Astrocyte of the spinal cord (primary cell): ENCODE data around the gene RALA.

Experiments used
- DNase-seq: peaks from one replicate; pipeline ENCODE4 v3.0.0; 2011; ENCODE audit warnings: low read depth, low spot score
- H3K4me3 ChIP-seq: 2 replicates; pipeline ENCODE4 v1.5.1; 2011; ENCODE audit warnings: low read depth, mild to moderate bottlenecking, low read length, moderate library complexity
- in situ Hi-C: cut with HindIII; loops from 2 replicates; pipeline ENCODE4 v1.10.0; 2017; ENCODE audit warnings: low sequenced_read_pairs
- TF ChIP-seq, protein P1 (sequence below): IDR thresholded peaks from 2 replicates; pipeline ENCODE4 v1.5.1; 2012; ENCODE audit warnings: low read depth, mild to moderate bottlenecking, low read length, inconsistent platforms

Gene RALA

DNA sequence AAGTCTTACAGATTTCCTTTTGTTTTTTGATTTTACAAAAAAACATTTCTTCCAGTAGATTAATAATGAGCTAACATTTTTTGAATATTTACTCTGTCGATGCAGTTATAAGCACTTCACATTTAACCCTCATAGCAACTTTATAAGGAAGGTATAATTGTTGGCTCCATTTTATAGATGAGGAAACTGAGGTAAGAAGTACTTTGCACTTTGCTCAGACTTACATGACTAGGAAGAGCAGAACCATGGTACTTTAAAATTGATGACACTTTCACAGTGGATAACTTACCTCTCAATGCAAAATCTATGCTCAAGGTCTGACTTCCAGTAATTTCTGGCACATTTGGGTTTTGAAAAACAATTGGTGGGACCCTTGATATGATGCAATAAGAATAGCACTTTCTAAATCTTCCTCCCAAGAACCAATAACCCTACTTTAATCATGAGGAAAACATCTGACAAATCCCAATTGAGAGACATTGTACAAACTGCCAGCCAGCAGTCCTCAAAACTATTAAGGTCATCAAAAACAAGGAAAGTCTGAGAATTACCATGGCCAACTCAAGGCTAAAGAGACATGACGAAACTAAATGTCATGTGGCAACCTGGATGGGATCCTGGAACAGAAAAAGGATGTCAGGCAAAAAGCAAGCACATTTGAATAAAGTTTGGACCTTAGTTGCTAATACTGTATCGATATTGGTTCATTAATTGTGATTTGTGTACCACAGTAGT lies 72.6 kb downstream of the RALA start:
- no peak overlapping the region for H3K4me3 ChIP-seq
- TF ChIP-seq, protein P1, sequence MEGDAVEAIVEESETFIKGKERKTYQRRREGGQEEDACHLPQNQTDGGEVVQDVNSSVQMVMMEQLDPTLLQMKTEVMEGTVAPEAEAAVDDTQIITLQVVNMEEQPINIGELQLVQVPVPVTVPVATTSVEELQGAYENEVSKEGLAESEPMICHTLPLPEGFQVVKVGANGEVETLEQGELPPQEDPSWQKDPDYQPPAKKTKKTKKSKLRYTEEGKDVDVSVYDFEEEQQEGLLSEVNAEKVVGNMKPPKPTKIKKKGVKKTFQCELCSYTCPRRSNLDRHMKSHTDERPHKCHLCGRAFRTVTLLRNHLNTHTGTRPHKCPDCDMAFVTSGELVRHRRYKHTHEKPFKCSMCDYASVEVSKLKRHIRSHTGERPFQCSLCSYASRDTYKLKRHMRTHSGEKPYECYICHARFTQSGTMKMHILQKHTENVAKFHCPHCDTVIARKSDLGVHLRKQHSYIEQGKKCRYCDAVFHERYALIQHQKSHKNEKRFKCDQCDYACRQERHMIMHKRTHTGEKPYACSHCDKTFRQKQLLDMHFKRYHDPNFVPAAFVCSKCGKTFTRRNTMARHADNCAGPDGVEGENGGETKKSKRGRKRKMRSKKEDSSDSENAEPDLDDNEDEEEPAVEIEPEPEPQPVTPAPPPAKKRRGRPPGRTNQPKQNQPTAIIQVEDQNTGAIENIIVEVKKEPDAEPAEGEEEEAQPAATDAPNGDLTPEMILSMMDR, result no peak
- in situ Hi-C loops, result no loop called here
- DNase-seq, result no peak

DNA sequence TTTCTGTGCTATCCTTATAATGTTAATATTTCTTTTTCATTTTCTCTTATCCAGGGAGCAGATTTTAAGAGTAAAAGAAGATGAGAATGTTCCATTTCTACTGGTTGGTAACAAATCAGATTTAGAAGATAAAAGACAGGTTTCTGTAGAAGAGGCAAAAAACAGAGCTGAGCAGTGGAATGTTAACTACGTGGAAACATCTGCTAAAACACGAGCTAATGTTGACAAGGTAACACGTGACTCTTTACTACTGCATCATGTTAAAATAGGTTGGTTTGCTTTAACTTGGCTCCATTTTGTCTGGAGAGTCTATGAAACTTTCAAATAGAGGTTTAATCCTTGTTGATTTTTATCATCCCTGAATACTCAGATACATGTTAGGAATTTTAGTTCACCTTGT lies 73.3 kb downstream of the RALA start:
- H3K4me3 ChIP-seq, result no peak overlapping the region
- TF ChIP-seq, protein P1, result no peak
- in situ Hi-C loops, result no loop called here
- no peak for DNase-seq

GRCh38 chr7:39697483-39697882 lies 74.1 kb downstream of the RALA start:
- TF ChIP-seq, protein P1, result no peak
- in situ Hi-C loops, result no loop called here

DNA sequence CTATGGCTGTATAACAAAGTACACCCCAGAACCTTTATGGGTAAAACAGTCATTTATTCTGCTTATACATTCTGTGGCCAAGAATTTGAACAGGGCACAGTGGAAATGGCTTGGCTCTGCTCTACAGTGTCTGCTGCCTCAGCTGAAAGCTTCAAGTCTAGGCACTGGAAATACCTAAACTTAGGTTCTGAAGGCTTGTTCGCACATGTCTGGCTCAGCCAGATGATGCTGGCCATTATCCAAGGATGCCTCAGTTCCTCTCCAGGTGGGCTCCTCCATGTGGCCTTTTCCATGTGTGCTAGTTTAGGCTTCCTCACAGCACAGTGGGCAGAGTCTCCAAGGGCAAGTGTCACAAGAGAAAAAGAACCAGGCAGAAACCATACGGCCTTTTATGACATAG lies 76.8 kb downstream of the RALA start:
- H3K4me3 ChIP-seq, result no peak overlapping the region
- TF ChIP-seq, protein P1, result no peak
- DNase-seq, result no peak
- in situ Hi-C loops, result no loop called here

More at GRCh38 chr7:39697483-39697882, 74.1 kb downstream of the RALA start:
- no peak for DNase-seq
- no peak overlapping the region for H3K4me3 ChIP-seq

DNA sequence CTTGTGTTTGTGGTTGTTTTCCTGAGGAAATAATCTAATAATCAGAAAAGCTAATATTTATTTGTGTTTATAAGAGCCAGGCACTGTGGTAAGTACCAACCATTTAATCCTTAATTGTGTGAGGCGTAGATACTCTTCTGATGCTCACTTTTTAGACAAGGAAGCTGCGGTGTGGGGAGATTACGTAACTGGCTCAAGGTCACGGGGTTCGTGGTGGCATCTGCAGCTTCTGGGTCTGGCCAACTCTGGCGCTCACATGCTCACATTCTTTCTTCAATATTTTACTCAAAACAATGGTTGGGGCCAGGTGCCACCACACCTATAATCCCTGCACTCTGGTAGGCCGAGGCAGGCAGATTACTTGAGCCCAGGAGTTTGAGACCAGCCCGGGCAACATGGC lies 77.6 kb downstream of the RALA start:
- no peak overlapping the region for H3K4me3 ChIP-seq
- TF ChIP-seq, protein P1, result no peak
- in situ Hi-C loops, result no loop called here
- no peak for DNase-seq

GRCh38 chr7:39702133-39702532 lies 78.8 kb downstream of the RALA start:
- DNase-seq, result no peak
- in situ Hi-C loops, result no loop called here
- no peak overlapping the region for H3K4me3 ChIP-seq
- TF ChIP-seq, protein P1, result no peak
